Suprapubic skin (tissue), 4 donors: Measurements from ENCODE around the gene MAP7. TPM values are rescaled to one million over a fixed set of nuclear protein-coding genes. Genes with fewer than 3 reads are reported as not detected.
"Not testable (repeated sequence)": the region's sequence is repeated elsewhere in the genome, so short reads cannot be mapped to it uniquely, and the experiment has no call there.

Experiments used
- DNase-seq, 2 donors: peaks; one replicate each; pipeline ENCODE4 v3.0.0-alpha.2; 2019; ENCODE audit warnings: low spot score in 2 of 2
- H3K27ac ChIP-seq: fragments of 200-600 bp; sonication (generic); one replicate; pipeline ENCODE4 v1.5.1; 2019
- H3K27me3 ChIP-seq: fragments of 200-600 bp; sonication (generic); one replicate; pipeline ENCODE4 v1.5.1; 2019
- H3K36me3 ChIP-seq: fragments of 200-600 bp; sonication (generic); one replicate; pipeline ENCODE4 v1.5.1; 2019
- H3K4me1 ChIP-seq: fragments of 200-600 bp; sonication (generic); one replicate; pipeline ENCODE4 v1.5.1; 2019
- H3K4me3 ChIP-seq: fragments of 200-600 bp; sonication (generic); one replicate; pipeline ENCODE4 v1.5.1; 2019; ENCODE audit warnings: mild to moderate bottlenecking
- H3K9me3 ChIP-seq: fragments of 200-600 bp; sonication (generic); one replicate; pipeline ENCODE4 v1.5.1; 2019
- EP300 ChIP-seq: sonication (generic); formaldehyde crosslinking; IDR thresholded peaks from one replicate; pipeline ENCODE4 v1.6.1; 2017; ENCODE audit warnings: antibody characterized with exemption
- POLR2A ChIP-seq, 2 donors: fragments of 450-650 bp; IDR thresholded peaks; one replicate each; pipeline ENCODE4 v1.6.1; 2017; ENCODE audit warnings: antibody characterized with exemption in 2 of 2, mild to moderate bottlenecking in 2 of 2, moderate library complexity in 2 of 2
- POLR2AphosphoS5 ChIP-seq, 3 donors: sonication (generic); formaldehyde crosslinking; IDR thresholded peaks; one replicate each; pipeline ENCODE4 v1.6.1; 2017; ENCODE audit warnings: antibody characterized with exemption in 3 of 3
- WGBS: methylation state at CpG from one replicate; pipeline ENCODE4 v1.1.5; 2018; 5-methylcytosine and 5-hydroxymethylcytosine counted together
- total RNA-seq, 4 donors: library from RNA; depleted of rRNA; stranded (reverse); fragments of >200 nt; gene quantifications; one replicate each; pipeline ENCODE4 v1.1.0, GENCODE V29; 2016
- TF ChIP-seq, protein P1 (sequence below), 2 donors: fragments of 200-600 bp in 1 of 2; fragments of 450-650 bp in 1 of 2; sonication (generic) in 1 of 2; IDR thresholded peaks; one replicate each; pipeline ENCODE4 v1.5.1; 2016 to 2019; ENCODE audit warnings: antibody characterized with exemption in 2 of 2, mild to moderate bottlenecking in 1 of 2, moderate library complexity in 1 of 2

MAP7 gene
- total RNA-seq, 4 donors from 2014 or later, result 25.9 to 41.0 (median 28.8) TPM

DNA sequence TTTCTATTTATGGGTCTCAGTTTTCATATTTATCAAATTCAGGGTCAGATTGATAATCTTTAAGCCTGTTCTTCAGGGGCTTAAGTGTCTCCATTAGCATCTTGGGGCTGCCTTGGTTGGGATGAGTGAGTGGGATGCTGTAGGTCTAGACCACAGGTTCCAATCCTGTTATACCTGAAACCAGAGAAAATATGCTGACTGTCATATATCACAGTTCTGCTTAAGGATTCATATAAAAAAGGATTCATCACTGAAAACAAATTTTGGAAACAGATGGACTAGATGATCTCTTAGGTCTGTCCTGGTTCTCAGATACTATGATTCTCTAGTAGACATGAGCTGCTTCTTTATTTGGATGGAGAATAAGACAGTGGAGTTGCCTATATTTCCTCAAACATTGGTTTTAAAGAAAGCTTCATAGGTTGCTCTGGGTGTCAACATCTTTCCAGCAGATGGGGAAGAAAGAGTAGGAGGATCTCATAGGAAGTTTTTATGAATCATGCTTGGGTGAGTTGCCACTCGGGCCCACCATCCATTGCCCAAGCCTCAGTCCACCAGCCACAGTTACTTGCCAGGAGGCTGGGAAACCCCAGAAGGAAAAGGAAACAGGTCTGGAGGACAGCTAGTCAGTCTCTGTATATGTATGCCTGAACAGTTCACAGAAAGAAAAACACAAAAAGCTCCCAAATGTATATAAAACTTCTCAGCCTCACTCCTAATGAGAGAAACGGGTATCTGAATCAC, 42.9 kb upstream of the MAP7 start:
- Histone ChIP-seq H3K27ac (no peak overlapping the region), H3K9me3 (no peaks in the 10 kb centered on the region), H3K4me1 (peaks cover 5% of the 10 kb centered on the region), H3K27me3 (no peaks in the 10 kb centered on the region), H3K36me3 (peaks cover 22% of the 10 kb centered on the region), H3K4me3 (no peak overlapping the region)
- WGBS, result 65% methylated on average over 2 of the region's 2 CpGs
- TF ChIP-seq, protein P1, sequence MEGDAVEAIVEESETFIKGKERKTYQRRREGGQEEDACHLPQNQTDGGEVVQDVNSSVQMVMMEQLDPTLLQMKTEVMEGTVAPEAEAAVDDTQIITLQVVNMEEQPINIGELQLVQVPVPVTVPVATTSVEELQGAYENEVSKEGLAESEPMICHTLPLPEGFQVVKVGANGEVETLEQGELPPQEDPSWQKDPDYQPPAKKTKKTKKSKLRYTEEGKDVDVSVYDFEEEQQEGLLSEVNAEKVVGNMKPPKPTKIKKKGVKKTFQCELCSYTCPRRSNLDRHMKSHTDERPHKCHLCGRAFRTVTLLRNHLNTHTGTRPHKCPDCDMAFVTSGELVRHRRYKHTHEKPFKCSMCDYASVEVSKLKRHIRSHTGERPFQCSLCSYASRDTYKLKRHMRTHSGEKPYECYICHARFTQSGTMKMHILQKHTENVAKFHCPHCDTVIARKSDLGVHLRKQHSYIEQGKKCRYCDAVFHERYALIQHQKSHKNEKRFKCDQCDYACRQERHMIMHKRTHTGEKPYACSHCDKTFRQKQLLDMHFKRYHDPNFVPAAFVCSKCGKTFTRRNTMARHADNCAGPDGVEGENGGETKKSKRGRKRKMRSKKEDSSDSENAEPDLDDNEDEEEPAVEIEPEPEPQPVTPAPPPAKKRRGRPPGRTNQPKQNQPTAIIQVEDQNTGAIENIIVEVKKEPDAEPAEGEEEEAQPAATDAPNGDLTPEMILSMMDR (IDR thresholded peaks at IDR 0.05), result no peak
- no peak for TF ChIP-seq POLR2A (IDR thresholded peaks at IDR 0.05)
- TF ChIP-seq POLR2AphosphoS5 (IDR thresholded peaks at IDR 0.05), result no peak
- no peak for TF ChIP-seq EP300
- DNase-seq, result no peak

DNA sequence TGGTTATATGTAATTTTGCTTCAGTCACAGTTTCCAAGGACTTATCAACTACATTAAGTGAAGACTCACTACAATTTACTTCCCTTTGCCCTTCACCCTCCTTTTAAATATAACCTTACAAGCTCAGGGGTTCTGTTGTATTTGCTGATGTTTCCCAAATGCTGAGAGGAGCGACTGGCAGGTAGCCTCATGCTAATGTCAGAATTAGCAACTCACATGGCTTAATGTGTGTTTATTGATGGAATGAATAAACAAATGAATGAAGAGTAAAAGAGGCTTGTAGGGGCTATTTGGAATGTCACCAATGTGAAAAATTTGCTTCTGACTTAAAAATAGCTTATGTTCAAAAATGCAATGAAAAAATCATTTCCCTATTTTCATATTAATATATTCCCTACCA, 41.4 kb upstream of the MAP7 start:
- H3K4me1 ChIP-seq, result peaks cover 7% of the 10 kb centered on the region
- H3K27me3 ChIP-seq, result no peaks in the 10 kb centered on the region
- no peak for DNase-seq
- H3K27ac ChIP-seq, result no peak overlapping the region
- H3K4me3 ChIP-seq, result no peak overlapping the region
- no peaks in the 10 kb centered on the region for H3K9me3 ChIP-seq
- H3K36me3 ChIP-seq, result peaks cover 22% of the 10 kb centered on the region
- no peak for TF ChIP-seq POLR2AphosphoS5 (IDR thresholded peaks at IDR 0.05)
- TF ChIP-seq POLR2A (IDR thresholded peaks at IDR 0.05), result no peak
- 93% methylated on average over 1 of the region's 1 CpG for WGBS

DNA sequence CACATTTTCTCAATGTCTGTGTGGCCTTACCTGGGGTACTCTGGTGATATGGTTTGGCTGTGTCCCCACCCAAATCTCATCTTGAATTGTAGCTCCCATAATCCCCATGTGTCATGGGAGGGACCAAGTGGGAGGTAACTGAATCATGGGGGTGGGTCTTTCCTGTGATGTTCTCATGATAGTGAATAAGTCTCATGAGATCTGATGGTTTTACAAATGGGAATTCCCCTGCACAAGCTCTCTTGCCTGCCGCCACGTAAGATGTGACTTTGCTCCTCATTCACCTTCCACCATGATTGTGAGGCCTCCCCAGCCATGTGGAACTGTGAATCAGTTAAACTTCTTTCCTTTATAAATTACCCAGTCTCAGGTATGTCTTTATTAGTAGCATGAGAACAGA, 40.6 kb upstream of the MAP7 start:
- not testable (repeated sequence) for DNase-seq, H3K27me3 ChIP-seq, H3K4me3 ChIP-seq, H3K9me3 ChIP-seq, H3K27ac ChIP-seq
- 96% methylated on average over 2 of the region's 2 CpGs for WGBS
- Histone ChIP-seq H3K36me3 (peaks cover 22% of the 10 kb centered on the region), H3K4me1 (peaks cover 15% of the 10 kb centered on the region)

DNA sequence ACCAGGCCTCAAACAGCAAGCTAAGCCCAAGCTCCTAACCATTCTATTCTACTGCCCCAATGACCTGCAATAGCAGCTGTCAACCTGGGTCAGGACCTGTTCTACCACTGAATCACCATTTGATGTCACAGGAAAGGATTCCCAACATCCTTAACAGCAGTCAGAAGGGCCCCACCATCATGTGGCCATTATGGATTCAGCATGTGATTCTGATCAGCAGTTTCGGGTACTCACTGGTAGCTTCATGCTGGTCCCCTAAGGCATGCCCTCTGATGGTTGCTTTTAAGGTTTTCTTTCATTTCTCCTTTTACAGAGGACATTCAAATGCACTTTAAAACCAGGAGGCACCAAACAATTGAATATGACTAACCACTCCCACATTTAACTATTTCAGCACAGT, 37.3 kb upstream of the MAP7 start:
- DNase-seq, result no peak
- H3K27me3 ChIP-seq, result no peaks in the 10 kb centered on the region
- no peaks in the 10 kb centered on the region for H3K9me3 ChIP-seq
- WGBS, result 80% methylated on average over 1 of the region's 1 CpG
- H3K27ac ChIP-seq, result no peak overlapping the region
- TF ChIP-seq EP300, result no peak
- TF ChIP-seq POLR2A (IDR thresholded peaks at IDR 0.05), result no peak
- TF ChIP-seq, protein P1 (IDR thresholded peaks at IDR 0.05), result no peak
- H3K4me3 ChIP-seq, result no peak overlapping the region
- peaks cover 25% of the 10 kb centered on the region for H3K4me1 ChIP-seq
- peaks cover 22% of the 10 kb centered on the region for H3K36me3 ChIP-seq

DNA sequence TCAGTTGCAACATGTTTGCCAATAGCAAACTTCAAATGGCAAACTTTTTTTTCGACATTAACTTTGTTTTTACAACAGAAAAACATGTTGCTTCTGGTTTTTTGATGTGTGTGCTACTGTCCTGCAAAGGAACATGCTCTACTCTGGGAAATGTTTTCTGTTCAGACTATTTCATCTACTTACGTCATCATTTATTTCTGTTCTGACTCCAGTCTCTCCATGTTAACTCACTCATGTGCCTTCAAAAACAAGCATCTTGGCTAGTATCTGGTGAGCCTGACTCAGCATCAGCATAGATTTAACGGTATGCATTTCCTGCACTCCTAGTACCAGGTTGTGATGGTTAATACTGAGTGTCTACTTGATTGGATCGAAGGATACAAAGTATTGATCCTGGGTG, 36.1 kb upstream of the MAP7 start:
- H3K27ac ChIP-seq, result peak overlapping the region; percentile 52

DNA sequence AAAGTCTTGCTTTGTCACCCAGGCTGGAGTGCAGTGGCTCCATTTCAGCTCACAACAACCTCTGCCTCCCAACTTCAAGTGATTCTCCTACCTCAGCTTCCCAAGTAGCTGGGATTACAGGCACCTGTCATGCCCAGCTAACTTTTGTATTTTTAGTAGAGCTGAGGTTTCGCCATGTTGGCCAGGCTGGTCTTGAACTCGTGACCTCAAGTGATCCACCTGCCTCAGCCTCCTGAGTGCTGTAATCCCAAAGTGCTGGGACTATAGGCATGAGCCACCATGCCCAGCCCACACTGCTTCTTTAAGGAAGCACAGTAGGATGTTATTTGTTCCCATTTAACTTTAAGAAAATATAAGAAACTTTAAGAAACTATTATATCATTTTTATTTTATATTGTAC, 35.3 kb upstream of the MAP7 start:
- H3K36me3 ChIP-seq, DNase-seq, H3K27me3 ChIP-seq, H3K27ac ChIP-seq, H3K4me3 ChIP-seq, H3K9me3 ChIP-seq: not testable (repeated sequence)
- 88% methylated on average over 2 of the region's 2 CpGs for WGBS
- peaks cover 29% of the 10 kb centered on the region for H3K4me1 ChIP-seq

More for the DNA sequence above, 36.1 kb upstream of the MAP7 start:
- no peaks in the 10 kb centered on the region for H3K27me3 ChIP-seq
- 46% methylated on average over 4 of the region's 4 CpGs for WGBS
- no peak overlapping the region for H3K4me3 ChIP-seq
- DNase-seq, result no peak
- peaks cover 11% of the 10 kb centered on the region for H3K36me3 ChIP-seq
- H3K9me3 ChIP-seq, result no peaks in the 10 kb centered on the region
- peaks cover 29% of the 10 kb centered on the region for H3K4me1 ChIP-seq
- TF ChIP-seq POLR2AphosphoS5 (IDR thresholded peaks at IDR 0.05) (no peak), POLR2A (IDR thresholded peaks at IDR 0.05) (no peak), EP300 (no peak)
- TF ChIP-seq, protein P1 (IDR thresholded peaks at IDR 0.05), result no peak

DNA sequence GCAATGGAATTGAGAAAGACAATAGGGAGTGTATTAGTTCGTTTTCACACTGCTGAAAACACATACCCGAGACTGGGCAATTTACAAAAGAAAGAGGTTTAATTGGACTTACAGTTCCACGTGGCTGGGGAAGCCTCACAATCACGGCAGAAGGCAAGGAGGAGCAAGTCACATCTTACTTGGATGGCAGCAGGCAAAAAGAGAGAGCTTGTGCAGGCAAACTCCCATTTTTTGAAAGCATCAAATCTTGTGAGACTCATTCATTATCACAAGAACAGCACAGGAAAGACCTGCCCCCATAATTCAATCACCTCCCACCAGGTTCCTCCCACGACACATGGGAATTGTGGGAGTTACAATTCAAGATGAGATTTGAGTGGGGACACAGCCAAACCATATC, 34.1 kb upstream of the MAP7 start:
- H3K27me3 ChIP-seq, H3K27ac ChIP-seq, H3K36me3 ChIP-seq, DNase-seq, H3K9me3 ChIP-seq, H3K4me3 ChIP-seq: not testable (repeated sequence)
- H3K4me1 ChIP-seq, result peaks cover 29% of the 10 kb centered on the region
- 94% methylated on average over 5 of the region's 5 CpGs for WGBS
